A549 (cell line): ENCODE results near the gene MAP2K6. TPM values are rescaled to one million over a fixed set of nuclear protein-coding genes. Genes with fewer than 3 reads are reported as not detected.

Experiments
- ATAC-seq, 2 experiments: fragments of 200-7000 bp in 1 of 2; fragments of >200 bp in 1 of 2; cut with Nextera tagmentation in 1 of 2; cut with Tn5 transposase in 1 of 2; 3 replicates each; pipeline versions ENCODE4 v1.8.0 to v1.9.1; 2018 to 2020; ENCODE audit warnings: mild to moderate bottlenecking in 1 of 2, moderate library complexity in 1 of 2
- CTCF ChIA-PET: fragments of 300-600 bp; sonication (Branson Sonifier 250); formaldehyde crosslinking; extraction: SDS; loops from one replicate; lab custom pipeline; 2021; ENCODE audit warnings: antibody characterized with exemption, inconsistent platforms; lab: Yijun Ruan, JAX
- POLR2A ChIA-PET: fragments of 350-600 bp; formaldehyde crosslinking; extraction: SDS; loops from one replicate; lab custom pipeline; 2021; ENCODE audit warnings: antibody characterized with exemption, inconsistent platforms; lab: Yijun Ruan, JAX
- DNase-seq, 2 experiments: peaks; one replicate each; pipeline versions ENCODE4 v3.0.0 to v3.0.0-alpha.2; 2011 to 2016; ENCODE audit warnings: low read depth in 1 of 2, low spot score in 1 of 2
- FAIRE-seq: peaks from 2 replicates; lab custom pipeline; 2011; peaks lifted over from hg19 to GRCh38; lab: Jason Lieb, UNC
- H3K27ac ChIP-seq, 2 experiments: fragments of >200 bp; sonication (Bioruptor Twin); formaldehyde crosslinking; 3 replicates each; pipeline ENCODE4 v1.5.1; 2016 to 2017
- H3K4me1 ChIP-seq: fragments of >200 bp; sonication (Bioruptor Twin); formaldehyde crosslinking; 3 replicates; pipeline ENCODE4 v1.6.1; 2016
- H3K4me2 ChIP-seq: fragments of >200 bp; sonication (Bioruptor Twin); formaldehyde crosslinking; 3 replicates; pipeline ENCODE4 v1.6.1; 2016
- H3K4me3 ChIP-seq: fragments of >200 bp; sonication (Bioruptor Twin); formaldehyde crosslinking; 3 replicates; pipeline ENCODE4 v1.5.1; 2016
- H3K9me3 ChIP-seq: fragments of >200 bp; sonication (Bioruptor Twin); formaldehyde crosslinking; 3 replicates; pipeline ENCODE4 v1.6.1; 2016
- CBX2 ChIP-seq: fragments of 200-600 bp; sonication (generic); IDR thresholded peaks from 2 replicates; pipeline ENCODE4 v1.6.1; 2016; ENCODE audit warnings: low read depth, mild to moderate bottlenecking, borderline replicate concordance
- CEBPB ChIP-seq, 2 experiments: fragments of >200 bp in 1 of 2; sonication (Bioruptor Twin) in 1 of 2; formaldehyde crosslinking in 1 of 2; IDR thresholded peaks; 2 replicates each; pipeline ENCODE4 v1.6.1; 2012 to 2016
- EHF ChIP-seq: fragments of 250-450 bp; sonication (Bioruptor Pico); IDR thresholded peaks from 2 replicates; pipeline ENCODE4 v1.5.0; 2020; ENCODE audit warnings: mild to moderate bottlenecking
- EHMT2 ChIP-seq: fragments of 200-600 bp; sonication (generic); IDR thresholded peaks from 2 replicates; pipeline ENCODE4 v1.6.1; 2016; ENCODE audit warnings: antibody characterized with exemption, low read depth, mild to moderate bottlenecking, moderate library complexity
- FOXS1 ChIP-seq: fragments of 250-450 bp; sonication (Bioruptor Pico); IDR thresholded peaks from 2 replicates; pipeline ENCODE4 v1.5.0; 2020; ENCODE audit warnings: mild to moderate bottlenecking, moderate library complexity
- GATA3 ChIP-seq: IDR thresholded peaks from 2 replicates; pipeline ENCODE4 v1.6.1; 2012; ENCODE audit warnings: borderline replicate concordance
- HOXA7 ChIP-seq: fragments of 250-450 bp; sonication (Bioruptor Pico); IDR thresholded peaks from 2 replicates; pipeline ENCODE4 v1.5.0; 2020; ENCODE audit warnings: mild to moderate bottlenecking, moderate library complexity
- HOXB13 ChIP-seq: fragments of 250-450 bp; sonication (Bioruptor Pico); IDR thresholded peaks from 2 replicates; pipeline ENCODE4 v1.5.0; 2020; ENCODE audit warnings: low read depth, mild to moderate bottlenecking, moderate library complexity
- JUN ChIP-seq, 2 experiments: fragments of >200 bp; sonication (Bioruptor Twin); formaldehyde crosslinking; IDR thresholded peaks; 2 replicates in 1 of 2; 3 replicates in 1 of 2; pipeline ENCODE4 v1.6.1; 2016 to 2017
- MAFK ChIP-seq: fragments of 450-650 bp; IDR thresholded peaks from 2 replicates; pipeline ENCODE4 v1.6.1; 2014; ENCODE audit not compliant: partially characterized antibody
- MAZ ChIP-seq: fragments of 150-350 bp; IDR thresholded peaks from 2 replicates; pipeline ENCODE4 v1.6.1; 2014; ENCODE audit warnings: antibody characterized with exemption, low read depth, low read length, borderline replicate concordance
- MYC ChIP-seq: IDR thresholded peaks from 2 replicates; pipeline ENCODE4 v1.6.1; 2012; ENCODE audit warnings: mild to moderate bottlenecking, inconsistent platforms, low read length, improper control_type of control experiment, borderline replicate concordance
- SMC3 ChIP-seq: fragments of >200 bp; sonication (Bioruptor Twin); formaldehyde crosslinking; IDR thresholded peaks from 3 replicates; pipeline ENCODE4 v1.6.1; 2018; ENCODE audit warnings: inconsistent platforms
- SREBF2 ChIP-seq: fragments of 450-650 bp; IDR thresholded peaks from 2 replicates; pipeline ENCODE4 v1.6.1; 2014; ENCODE audit warnings: mild to moderate bottlenecking, moderate library complexity
- TP53 ChIP-seq: fragments of 250-450 bp; sonication (Bioruptor Pico); IDR thresholded peaks from 2 replicates; pipeline ENCODE4 v1.5.0; 2021; ENCODE audit warnings: mild to moderate bottlenecking, moderate library complexity
- ZSCAN20 ChIP-seq: fragments of 250-450 bp; sonication (Bioruptor Pico); IDR thresholded peaks from 2 replicates; pipeline ENCODE4 v1.8.0; 2022; ENCODE audit warnings: mild to moderate bottlenecking, moderate library complexity
- WGBS: methylation state at CpG from one replicate; pipeline ENCODE4 v1.1.6; 2017; ENCODE audit errors: missing lambda C conversion rate; 5-methylcytosine and 5-hydroxymethylcytosine counted together
- polyA plus RNA-seq, 4 experiments: library from polyadenylated mRNA; depleted of rRNA in 3 of 4; stranded (reverse); fragments of >200 nt; fragmentation: RNase III in 1 of 4; extraction: RNeasy Plus Mini Kit Qiagen cat#74134 plus additional on column Dnase treatment in 1 of 4; gene quantifications; 2 replicates in 3 of 4; 3 replicates in 1 of 4; pipeline ENCODE4 v1.2.3, GENCODE V29; 2011 to 2017
- TF ChIP-seq, protein P1 (sequence below): fragments of 450-650 bp; IDR thresholded peaks from 2 replicates; pipeline ENCODE4 v1.6.1; 2014; ENCODE audit warnings: antibody characterized with exemption
- TF ChIP-seq, protein P2 (sequence below): fragments of 250-450 bp; sonication (Bioruptor Pico); IDR thresholded peaks from 2 replicates; pipeline ENCODE4 v1.5.0; 2021; ENCODE audit warnings: mild to moderate bottlenecking, moderate library complexity, borderline replicate concordance
- TF ChIP-seq, protein P3 (sequence below): fragments of 250-450 bp; sonication (Bioruptor Pico); IDR thresholded peaks from 2 replicates; pipeline ENCODE4 v1.5.0; 2020; ENCODE audit warnings: low read depth, mild to moderate bottlenecking, moderate library complexity
- TF ChIP-seq, protein P4 (sequence below): fragments of 200-600 bp; sonication (generic); IDR thresholded peaks from 2 replicates; pipeline ENCODE4 v1.6.1; 2016; ENCODE audit warnings: antibody characterized with exemption, mild to moderate bottlenecking, moderate library complexity
- TF ChIP-seq, protein P5 (sequence below): IDR thresholded peaks from 2 replicates; pipeline ENCODE4 v1.6.1; 2012
- TF ChIP-seq, protein P6 (sequence below): fragments of >200 bp; sonication (Bioruptor Twin); formaldehyde crosslinking; IDR thresholded peaks from 3 replicates; pipeline ENCODE4 v1.5.1; 2016
- TF ChIP-seq, protein P7 (sequence below): fragments of >200 bp; sonication (Bioruptor Twin); formaldehyde crosslinking; IDR thresholded peaks from 3 replicates; pipeline ENCODE4 v1.6.1; 2016

Gene MAP2K6
- polyA plus RNA-seq, 2 of the 4 experiments (the other 2 are of a cell fraction), result 20.2 to 20.7 TPM

DNA sequence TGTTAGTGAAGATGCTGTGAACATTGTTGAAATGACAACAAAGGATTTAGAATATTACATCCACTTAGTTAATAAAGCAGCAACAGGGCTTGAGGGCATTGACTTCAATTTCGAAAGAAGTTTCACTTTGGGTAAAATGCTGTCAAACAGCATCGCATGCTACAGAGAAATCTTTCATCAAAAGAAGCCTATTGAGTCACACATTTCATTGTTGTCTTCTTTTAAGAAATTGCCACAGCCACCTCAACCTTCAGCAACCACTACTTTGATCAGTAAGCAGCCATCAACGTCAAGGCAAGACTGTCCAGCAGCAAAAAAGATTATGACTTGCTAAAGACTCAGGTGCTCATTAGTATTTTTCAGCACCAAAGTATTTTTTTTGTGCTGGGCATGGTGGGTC, 13.2 kb upstream of the MAP2K6 start:
- H3K4me3 ChIP-seq, result no peak overlapping the region
- ChIA-PET CTCF (no interaction called here), POLR2A (interaction anchor here (1.9 kb wide), 1 partner anchor 13 kb away, joined by 9 read pairs; the partner anchor contains the start of gene MAP2K6)
- no peaks in the 10 kb centered on the region; the same call in 2 of the 3 replicates for H3K9me3 ChIP-seq
- no peak for FAIRE-seq
- peak overlapping the region; percentile 54 to 84; a peak in 5 of 6 replicates for H3K27ac ChIP-seq
- ATAC-seq, result no peak
- WGBS, result 53% methylated on average over 3 of the region's 3 CpGs
- H3K4me1 ChIP-seq, result peaks cover 40% of the 10 kb centered on the region
- H3K4me2 ChIP-seq, result no peak overlapping the region
- no peak for DNase-seq
- TF ChIP-seq, protein P1, sequence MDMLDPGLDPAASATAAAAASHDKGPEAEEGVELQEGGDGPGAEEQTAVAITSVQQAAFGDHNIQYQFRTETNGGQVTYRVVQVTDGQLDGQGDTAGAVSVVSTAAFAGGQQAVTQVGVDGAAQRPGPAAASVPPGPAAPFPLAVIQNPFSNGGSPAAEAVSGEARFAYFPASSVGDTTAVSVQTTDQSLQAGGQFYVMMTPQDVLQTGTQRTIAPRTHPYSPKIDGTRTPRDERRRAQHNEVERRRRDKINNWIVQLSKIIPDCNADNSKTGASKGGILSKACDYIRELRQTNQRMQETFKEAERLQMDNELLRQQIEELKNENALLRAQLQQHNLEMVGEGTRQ, result no peak
- TF ChIP-seq, protein P2, sequence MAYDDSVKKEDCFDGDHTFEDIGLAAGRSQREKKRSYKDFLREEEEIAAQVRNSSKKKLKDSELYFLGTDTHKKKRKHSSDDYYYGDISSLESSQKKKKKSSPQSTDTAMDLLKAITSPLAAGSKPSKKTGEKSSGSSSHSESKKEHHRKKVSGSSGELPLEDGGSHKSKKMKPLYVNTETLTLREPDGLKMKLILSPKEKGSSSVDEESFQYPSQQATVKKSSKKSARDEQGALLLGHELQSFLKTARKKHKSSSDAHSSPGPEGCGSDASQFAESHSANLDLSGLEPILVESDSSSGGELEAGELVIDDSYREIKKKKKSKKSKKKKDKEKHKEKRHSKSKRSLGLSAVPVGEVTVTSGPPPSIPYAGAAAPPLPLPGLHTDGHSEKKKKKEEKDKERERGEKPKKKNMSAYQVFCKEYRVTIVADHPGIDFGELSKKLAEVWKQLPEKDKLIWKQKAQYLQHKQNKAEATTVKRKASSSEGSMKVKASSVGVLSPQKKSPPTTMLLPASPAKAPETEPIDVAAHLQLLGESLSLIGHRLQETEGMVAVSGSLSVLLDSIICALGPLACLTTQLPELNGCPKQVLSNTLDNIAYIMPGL, result no peak
- no peak for TF ChIP-seq EHF (CRISPR knock-in tag)
- TF ChIP-seq, protein P3, sequence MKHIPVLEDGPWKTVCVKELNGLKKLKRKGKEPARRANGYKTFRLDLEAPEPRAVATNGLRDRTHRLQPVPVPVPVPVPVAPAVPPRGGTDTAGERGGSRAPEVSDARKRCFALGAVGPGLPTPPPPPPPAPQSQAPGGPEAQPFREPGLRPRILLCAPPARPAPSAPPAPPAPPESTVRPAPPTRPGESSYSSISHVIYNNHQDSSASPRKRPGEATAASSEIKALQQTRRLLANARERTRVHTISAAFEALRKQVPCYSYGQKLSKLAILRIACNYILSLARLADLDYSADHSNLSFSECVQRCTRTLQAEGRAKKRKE (CRISPR knock-in tag), result no peak
- TF ChIP-seq SMC3, result no peak
- TF ChIP-seq, protein P4, sequence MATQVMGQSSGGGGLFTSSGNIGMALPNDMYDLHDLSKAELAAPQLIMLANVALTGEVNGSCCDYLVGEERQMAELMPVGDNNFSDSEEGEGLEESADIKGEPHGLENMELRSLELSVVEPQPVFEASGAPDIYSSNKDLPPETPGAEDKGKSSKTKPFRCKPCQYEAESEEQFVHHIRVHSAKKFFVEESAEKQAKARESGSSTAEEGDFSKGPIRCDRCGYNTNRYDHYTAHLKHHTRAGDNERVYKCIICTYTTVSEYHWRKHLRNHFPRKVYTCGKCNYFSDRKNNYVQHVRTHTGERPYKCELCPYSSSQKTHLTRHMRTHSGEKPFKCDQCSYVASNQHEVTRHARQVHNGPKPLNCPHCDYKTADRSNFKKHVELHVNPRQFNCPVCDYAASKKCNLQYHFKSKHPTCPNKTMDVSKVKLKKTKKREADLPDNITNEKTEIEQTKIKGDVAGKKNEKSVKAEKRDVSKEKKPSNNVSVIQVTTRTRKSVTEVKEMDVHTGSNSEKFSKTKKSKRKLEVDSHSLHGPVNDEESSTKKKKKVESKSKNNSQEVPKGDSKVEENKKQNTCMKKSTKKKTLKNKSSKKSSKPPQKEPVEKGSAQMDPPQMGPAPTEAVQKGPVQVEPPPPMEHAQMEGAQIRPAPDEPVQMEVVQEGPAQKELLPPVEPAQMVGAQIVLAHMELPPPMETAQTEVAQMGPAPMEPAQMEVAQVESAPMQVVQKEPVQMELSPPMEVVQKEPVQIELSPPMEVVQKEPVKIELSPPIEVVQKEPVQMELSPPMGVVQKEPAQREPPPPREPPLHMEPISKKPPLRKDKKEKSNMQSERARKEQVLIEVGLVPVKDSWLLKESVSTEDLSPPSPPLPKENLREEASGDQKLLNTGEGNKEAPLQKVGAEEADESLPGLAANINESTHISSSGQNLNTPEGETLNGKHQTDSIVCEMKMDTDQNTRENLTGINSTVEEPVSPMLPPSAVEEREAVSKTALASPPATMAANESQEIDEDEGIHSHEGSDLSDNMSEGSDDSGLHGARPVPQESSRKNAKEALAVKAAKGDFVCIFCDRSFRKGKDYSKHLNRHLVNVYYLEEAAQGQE, result no peak
- TF ChIP-seq MAZ, result no peak
- TF ChIP-seq, protein P5, sequence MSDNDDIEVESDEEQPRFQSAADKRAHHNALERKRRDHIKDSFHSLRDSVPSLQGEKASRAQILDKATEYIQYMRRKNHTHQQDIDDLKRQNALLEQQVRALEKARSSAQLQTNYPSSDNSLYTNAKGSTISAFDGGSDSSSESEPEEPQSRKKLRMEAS, result no peak
- no peak for TF ChIP-seq CBX2
- TF ChIP-seq, all 56 proteins: peak for 0

DNA sequence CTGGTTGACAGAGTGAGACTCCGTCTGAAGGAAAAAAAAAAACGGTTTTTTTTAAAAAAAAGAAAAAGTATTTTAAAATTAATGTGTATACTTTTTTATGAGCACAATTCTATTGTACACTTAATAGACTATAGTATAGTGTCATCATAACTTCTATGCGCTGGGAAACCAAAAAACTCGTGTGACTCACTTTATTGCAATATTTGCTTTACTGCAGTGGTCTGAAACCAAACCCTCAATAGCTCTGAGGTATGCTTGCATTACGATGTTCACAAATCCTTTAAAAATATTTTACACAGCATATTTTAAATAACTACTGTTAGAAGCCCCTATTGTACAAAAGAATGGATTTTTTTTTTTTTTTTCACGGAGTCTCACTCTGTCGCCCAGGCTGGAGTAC, 12.4 kb upstream of the MAP2K6 start:
- Histone ChIP-seq H3K4me1 (peaks cover 46% of the 10 kb centered on the region), H3K4me3 (no peak overlapping the region), H3K27ac (peak overlapping the region; percentile 54 to 84), H3K4me2 (peak overlapping the region; percentile 54), H3K9me3 (no peaks in the 10 kb centered on the region; the same call in 2 of the 3 replicates)
- ATAC-seq, result peak; percentile 64 to 86; a peak in 4 of 6 replicates
- WGBS, result 30% methylated on average over 7 of the region's 7 CpGs
- POLR2A ChIA-PET, result interaction anchor here (0.5 to 1.9 kb wide), 9 partner anchors 12 to 1382 kb away, joined by 3 to 9 read pairs (median 4); partner anchors contain the start of genes ABCA5, KPNA2 and MAP2K6
- no peak for FAIRE-seq
- CTCF ChIA-PET, result interaction anchor here (0.6 to 1.0 kb wide), 5 partner anchors 8 to 130 kb away, joined by 3 to 4 read pairs (median 3); no protein-coding TSS in a partner anchor
- DNase-seq, result peak in 1 of 2 experiments; percentile 61
- TF ChIP-seq MAFK, result no peak
- no peak for TF ChIP-seq FOXS1
- no peak for TF ChIP-seq HOXB13
- TF ChIP-seq, protein P6, sequence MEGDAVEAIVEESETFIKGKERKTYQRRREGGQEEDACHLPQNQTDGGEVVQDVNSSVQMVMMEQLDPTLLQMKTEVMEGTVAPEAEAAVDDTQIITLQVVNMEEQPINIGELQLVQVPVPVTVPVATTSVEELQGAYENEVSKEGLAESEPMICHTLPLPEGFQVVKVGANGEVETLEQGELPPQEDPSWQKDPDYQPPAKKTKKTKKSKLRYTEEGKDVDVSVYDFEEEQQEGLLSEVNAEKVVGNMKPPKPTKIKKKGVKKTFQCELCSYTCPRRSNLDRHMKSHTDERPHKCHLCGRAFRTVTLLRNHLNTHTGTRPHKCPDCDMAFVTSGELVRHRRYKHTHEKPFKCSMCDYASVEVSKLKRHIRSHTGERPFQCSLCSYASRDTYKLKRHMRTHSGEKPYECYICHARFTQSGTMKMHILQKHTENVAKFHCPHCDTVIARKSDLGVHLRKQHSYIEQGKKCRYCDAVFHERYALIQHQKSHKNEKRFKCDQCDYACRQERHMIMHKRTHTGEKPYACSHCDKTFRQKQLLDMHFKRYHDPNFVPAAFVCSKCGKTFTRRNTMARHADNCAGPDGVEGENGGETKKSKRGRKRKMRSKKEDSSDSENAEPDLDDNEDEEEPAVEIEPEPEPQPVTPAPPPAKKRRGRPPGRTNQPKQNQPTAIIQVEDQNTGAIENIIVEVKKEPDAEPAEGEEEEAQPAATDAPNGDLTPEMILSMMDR, result no peak
- no peak for TF ChIP-seq TP53 (CRISPR knock-in tag)
- TF ChIP-seq CEBPB (IDR thresholded peaks at IDR 0.05), result peak; percentile 61 to 80; a peak in 3 of 4 replicates
- TF ChIP-seq JUN (IDR thresholded peaks at IDR 0.05), result peak in 1 of 2 experiments; percentile 41; a peak in 1 of 5 replicates
- no peak for TF ChIP-seq SREBF2
- no peak for TF ChIP-seq HOXA7 (CRISPR knock-in tag)
- TF ChIP-seq, protein P7, sequence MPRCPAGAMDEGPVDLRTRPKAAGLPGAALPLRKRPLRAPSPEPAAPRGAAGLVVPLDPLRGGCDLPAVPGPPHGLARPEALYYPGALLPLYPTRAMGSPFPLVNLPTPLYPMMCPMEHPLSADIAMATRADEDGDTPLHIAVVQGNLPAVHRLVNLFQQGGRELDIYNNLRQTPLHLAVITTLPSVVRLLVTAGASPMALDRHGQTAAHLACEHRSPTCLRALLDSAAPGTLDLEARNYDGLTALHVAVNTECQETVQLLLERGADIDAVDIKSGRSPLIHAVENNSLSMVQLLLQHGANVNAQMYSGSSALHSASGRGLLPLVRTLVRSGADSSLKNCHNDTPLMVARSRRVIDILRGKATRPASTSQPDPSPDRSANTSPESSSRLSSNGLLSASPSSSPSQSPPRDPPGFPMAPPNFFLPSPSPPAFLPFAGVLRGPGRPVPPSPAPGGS, result 0 out of 3 replicates have a peak, but pooled peaks have one; percentile 46
- no peak for TF ChIP-seq ZSCAN20 (CRISPR knock-in tag)
- no peak for TF ChIP-seq EHMT2
- no peak for TF ChIP-seq MYC
- TF ChIP-seq GATA3, result peak; percentile 25; the same call in 1 of the 2 replicates
